HG02981 (cell line): ENCODE results near the gene CPN1.
"Not testable (repeated sequence)": the region's sequence is repeated elsewhere in the genome, so short reads cannot be mapped to it uniquely, and the experiment has no call there.

ENCODE experiments used
- ATAC-seq: cut with Tn5 transposase; IDR thresholded peaks from one replicate; pipeline ENCODE4 v1.9.1; 2021; ENCODE audit warnings: mild to moderate bottlenecking, moderate library complexity; ENCODE audit not compliant: unreplicated experiment

CPN1 gene

GRCh38 chr10:100082276-100082675 is 607 bp upstream of the CPN1 start:
- ATAC-seq = not testable (repeated sequence)

- no peak for ATAC-seq
These were observed 4.9 kb downstream of the CPN1 start for GRCh38 chr10:100076750-100077149.

- ATAC-seq = no peak
These were observed 6.0 kb downstream of the CPN1 start for GRCh38 chr10:100075426-100076220.

GRCh38 chr10:100072514-100072913 is 9.2 kb downstream of the CPN1 start:
- no peak for ATAC-seq

- no peak for ATAC-seq
These were observed 10.1 kb downstream of the CPN1 start for GRCh38 chr10:100071529-100071928.

- ATAC-seq = no peak
These were observed 14.2 kb downstream of the CPN1 start for GRCh38 chr10:100067466-100067865.

- ATAC-seq = no peak
These were observed 16.5 kb downstream of the CPN1 start for GRCh38 chr10:100065084-100065660.

- ATAC-seq = no peak
These were observed 20.3 kb downstream of the CPN1 start for GRCh38 chr10:100061401-100061800.

- ATAC-seq = no peak
These were observed 23.7 kb downstream of the CPN1 start for GRCh38 chr10:100057948-100058347.

- no peak for ATAC-seq
These were observed 27.8 kb downstream of the CPN1 start for GRCh38 chr10:100053686-100054460.

- no peak for ATAC-seq
These were observed 35.6 kb downstream of the CPN1 start for GRCh38 chr10:100046021-100046486.

GRCh38 chr10:100045592-100045991 is 36.1 kb downstream of the CPN1 start:
- ATAC-seq = no peak

- ATAC-seq = no peak
These were observed 37.9 kb downstream of the CPN1 start for GRCh38 chr10:100043796-100044195.

- ATAC-seq = no peak
These were observed 38.3 kb downstream of the CPN1 start for GRCh38 chr10:100043344-100043743.

GRCh38 chr10:100041306-100042002 is 40.2 kb downstream of the CPN1 start:
- ATAC-seq = no peak

GRCh38 chr10:100038561-100039071 is 43.1 kb downstream of the CPN1 start:
- ATAC-seq = no peak

GRCh38 chr10:100037758-100038315 is 43.8 kb downstream of the CPN1 start:
- no peak for ATAC-seq

GRCh38 chr10:100036850-100037249 is 44.8 kb downstream of the CPN1 start:
- ATAC-seq = no peak

GRCh38 chr10:100033766-100034418 is 47.8 kb downstream of the CPN1 start:
- ATAC-seq = no peak

- ATAC-seq = no peak
These were observed 54.3 kb downstream of the CPN1 start for GRCh38 chr10:100027416-100027815.
